Lower leg skin (tissue), 4 donors: ENCODE measurements around the gene PDGFD. TPM values are rescaled to one million over a fixed set of nuclear protein-coding genes. Genes with fewer than 3 reads are reported as not detected.

Experiments used
- DNase-seq, 2 donors: peaks; one replicate each; pipeline ENCODE4 v3.0.0-alpha.2; 2019; ENCODE audit warnings: low spot score in 2 of 2
- H3K4me3 ChIP-seq: fragments of 200-600 bp; sonication (generic); 2 replicates; pipeline ENCODE4 v1.5.1; 2017; ENCODE audit warnings: mild to moderate bottlenecking, low read depth; ENCODE audit not compliant: poor library complexity, severe bottlenecking
- POLR2A ChIP-seq, 2 donors: fragments of 450-650 bp; IDR thresholded peaks; one replicate each; pipeline ENCODE4 v1.6.1; 2016 to 2017; ENCODE audit warnings: antibody characterized with exemption in 2 of 2, mild to moderate bottlenecking in 1 of 2, moderate library complexity in 1 of 2
- WGBS, 2 donors: methylation state at CpG; one replicate each; pipeline ENCODE4 v1.1.5; 2018; 5-methylcytosine and 5-hydroxymethylcytosine counted together
- intact Hi-C: fragments of 100-400 bp; cut with DNase I; formaldehyde crosslinking; loops from one replicate; pipeline ENCODE4 v1.15.0; 2023; ENCODE audit warnings: low total_unique reads
- total RNA-seq, 4 donors: library from RNA; depleted of rRNA; stranded (reverse); fragments of >200 nt; gene quantifications; one replicate each; pipeline ENCODE4 v1.1.0, GENCODE V29; 2016
- TF ChIP-seq, protein P1 (sequence below), 3 donors: fragments of 450-650 bp; IDR thresholded peaks; one replicate each; pipeline ENCODE4 v1.5.1; 2016; ENCODE audit warnings: antibody characterized with exemption in 3 of 3, mild to moderate bottlenecking in 3 of 3, moderate library complexity in 2 of 3

PDGFD gene
- total RNA-seq, 4 donors from 2014 or later, result 6.8 to 15.1 (median 10.5) TPM

DNA sequence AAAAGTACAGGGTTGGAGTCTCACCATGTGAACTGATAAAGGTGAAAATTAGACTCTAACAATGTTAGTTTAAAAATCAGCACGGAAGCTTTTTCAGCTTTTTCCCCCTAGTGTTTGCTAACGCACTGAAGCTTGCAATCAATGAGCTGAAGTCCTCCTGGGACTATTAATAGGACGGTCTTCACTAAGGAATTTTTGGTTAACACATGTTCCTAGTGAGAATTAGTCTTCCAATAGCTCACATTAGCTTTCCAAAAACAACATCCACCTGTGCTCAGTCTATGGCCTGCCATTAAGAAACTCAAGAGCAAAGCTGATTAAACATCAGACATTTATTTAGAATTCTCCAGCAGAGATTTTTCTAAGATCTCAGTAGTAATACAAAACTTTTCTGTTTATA, 154.2 kb downstream of the PDGFD start:
- no peak for DNase-seq
- TF ChIP-seq, protein P1, sequence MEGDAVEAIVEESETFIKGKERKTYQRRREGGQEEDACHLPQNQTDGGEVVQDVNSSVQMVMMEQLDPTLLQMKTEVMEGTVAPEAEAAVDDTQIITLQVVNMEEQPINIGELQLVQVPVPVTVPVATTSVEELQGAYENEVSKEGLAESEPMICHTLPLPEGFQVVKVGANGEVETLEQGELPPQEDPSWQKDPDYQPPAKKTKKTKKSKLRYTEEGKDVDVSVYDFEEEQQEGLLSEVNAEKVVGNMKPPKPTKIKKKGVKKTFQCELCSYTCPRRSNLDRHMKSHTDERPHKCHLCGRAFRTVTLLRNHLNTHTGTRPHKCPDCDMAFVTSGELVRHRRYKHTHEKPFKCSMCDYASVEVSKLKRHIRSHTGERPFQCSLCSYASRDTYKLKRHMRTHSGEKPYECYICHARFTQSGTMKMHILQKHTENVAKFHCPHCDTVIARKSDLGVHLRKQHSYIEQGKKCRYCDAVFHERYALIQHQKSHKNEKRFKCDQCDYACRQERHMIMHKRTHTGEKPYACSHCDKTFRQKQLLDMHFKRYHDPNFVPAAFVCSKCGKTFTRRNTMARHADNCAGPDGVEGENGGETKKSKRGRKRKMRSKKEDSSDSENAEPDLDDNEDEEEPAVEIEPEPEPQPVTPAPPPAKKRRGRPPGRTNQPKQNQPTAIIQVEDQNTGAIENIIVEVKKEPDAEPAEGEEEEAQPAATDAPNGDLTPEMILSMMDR (IDR thresholded peaks at IDR 0.05), result no peak
- TF ChIP-seq POLR2A (IDR thresholded peaks at IDR 0.05), result no peak
- no peak overlapping the region for H3K4me3 ChIP-seq
- intact Hi-C loops, result no loop called here
- 65 to 67% methylated on average over 3 of the region's 3 CpGs for WGBS, 2 donors

DNA sequence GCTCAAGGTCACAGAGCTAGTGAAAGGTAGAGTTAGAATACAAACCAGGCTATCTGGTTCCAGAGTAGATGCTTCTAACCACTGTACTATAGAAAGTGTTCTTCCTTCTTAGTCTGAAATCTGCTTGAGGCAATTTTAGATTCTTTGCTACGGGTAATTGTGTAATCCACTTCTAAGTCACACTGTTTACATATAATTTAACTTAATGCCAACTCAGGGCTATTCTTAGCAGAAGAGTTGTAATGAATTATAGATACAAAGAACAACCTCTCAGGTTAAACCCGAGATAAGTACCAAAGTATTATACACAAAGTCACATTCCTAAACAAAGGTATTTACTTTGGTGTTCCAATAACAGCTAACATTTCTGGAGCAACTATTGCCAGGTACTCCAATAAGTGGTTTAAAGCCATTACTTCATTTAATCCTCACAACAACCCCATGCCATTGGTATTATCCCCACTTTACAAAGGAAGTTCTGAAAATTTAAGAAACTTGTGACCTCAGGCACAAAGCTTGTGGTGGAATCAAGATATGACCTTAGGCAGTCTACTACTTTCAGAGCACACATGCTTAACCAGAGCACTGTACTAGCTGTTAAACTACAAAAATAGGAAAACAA, 158.6 kb downstream of the PDGFD start:
- no peak overlapping the region for H3K4me3 ChIP-seq
- DNase-seq, result no peak
- TF ChIP-seq, protein P1 (IDR thresholded peaks at IDR 0.05), result no peak
- TF ChIP-seq POLR2A (IDR thresholded peaks at IDR 0.05), result no peak
- intact Hi-C loops, result no loop called here
- WGBS, 2 donors, result 46 to 50% methylated on average over 2 of the region's 2 CpGs

DNA sequence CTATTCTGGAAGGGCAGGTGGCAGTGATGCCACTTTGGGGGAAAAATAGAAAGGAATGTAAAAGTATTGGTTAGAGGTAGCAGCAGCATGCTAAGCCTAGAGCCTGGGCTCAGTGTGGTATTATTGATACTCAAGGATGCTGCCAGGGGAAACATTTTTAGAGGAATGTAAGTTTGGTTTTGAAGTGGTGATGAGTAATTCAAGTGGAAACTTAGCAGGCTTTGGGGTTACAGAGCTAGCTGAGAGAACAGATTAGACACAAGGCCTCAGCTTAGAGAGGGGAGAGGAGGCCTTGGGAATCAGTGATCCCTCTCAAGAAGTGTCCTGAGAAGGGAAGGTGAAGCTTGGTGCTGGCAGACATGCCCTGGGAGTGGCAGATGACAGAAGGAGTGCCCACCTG, 160.5 kb downstream of the PDGFD start:
- intact Hi-C loops, result no loop called here
- TF ChIP-seq POLR2A (IDR thresholded peaks at IDR 0.05), result no peak
- TF ChIP-seq, protein P1 (IDR thresholded peaks at IDR 0.05), result no peak
- H3K4me3 ChIP-seq, result no peak overlapping the region
- no peak for DNase-seq

DNA sequence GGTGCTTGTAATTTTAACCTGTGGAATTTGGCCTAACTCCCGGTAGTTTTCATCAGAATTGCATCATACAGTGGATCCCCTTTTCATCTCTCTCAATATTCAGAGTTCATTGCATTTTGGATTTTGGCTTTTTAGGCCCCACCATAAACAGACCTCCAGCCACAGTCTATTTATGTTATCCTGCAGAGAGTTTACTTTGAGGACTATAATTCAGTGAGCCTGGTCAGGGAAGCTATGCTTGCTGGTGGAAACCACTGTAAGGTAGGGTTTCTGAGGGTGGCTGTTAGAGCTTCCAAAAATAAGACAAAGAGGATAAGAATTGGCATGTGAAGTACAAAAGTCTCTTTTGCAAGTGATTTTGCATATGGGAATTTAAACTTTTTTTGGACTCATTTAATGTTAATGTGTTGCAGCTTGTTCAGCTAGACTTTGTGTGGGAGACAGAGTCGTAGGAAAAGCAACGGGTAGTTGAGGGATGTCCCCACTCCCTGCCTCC, 162.3 kb downstream of the PDGFD start:
- DNase-seq, result no peak
- 43 to 50% methylated on average over 3 of the region's 3 CpGs for WGBS, 2 donors
- intact Hi-C loops, result no loop called here
- H3K4me3 ChIP-seq, result no peak overlapping the region
- TF ChIP-seq, protein P1 (IDR thresholded peaks at IDR 0.05), result no peak
- no peak for TF ChIP-seq POLR2A (IDR thresholded peaks at IDR 0.05)

DNA sequence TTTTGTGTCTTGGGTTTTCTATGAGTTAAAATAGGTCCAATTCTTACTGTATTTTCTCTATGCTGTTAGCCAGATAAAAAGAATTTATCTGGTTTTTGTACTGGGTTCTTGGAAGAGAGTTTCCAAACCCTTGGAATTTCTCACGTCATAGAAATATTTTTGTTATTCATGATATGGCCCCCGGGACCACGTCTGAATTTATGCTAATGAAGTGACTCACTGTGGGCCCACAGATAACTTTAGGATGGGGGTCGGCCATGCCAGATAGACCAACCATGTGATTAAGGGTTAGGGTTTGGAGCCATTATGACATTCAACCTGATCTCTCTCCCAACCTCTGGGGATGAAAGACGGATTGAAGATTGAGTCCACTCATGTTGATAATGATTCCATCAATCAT, 163.1 kb downstream of the PDGFD start:
- DNase-seq, result no peak
- WGBS, 2 donors, result 60 to 63% methylated on average over 5 of the region's 5 CpGs
- no peak overlapping the region for H3K4me3 ChIP-seq
- TF ChIP-seq POLR2A (IDR thresholded peaks at IDR 0.05), result no peak
- TF ChIP-seq, protein P1 (IDR thresholded peaks at IDR 0.05), result no peak
- intact Hi-C loops, result no loop called here
